Stimulated activated CD4-positive, alpha-beta T cell treated with anti-CD3 and anti-CD28 coated beads, Interleukin-1b, Interleukin-23, amount 100 ng/mL, for 1 hour (primary cell): ENCODE measurements around the gene CD9.
A peak's percentile ranks its signal among the peaks of the same experiment; 100 is the strongest.

Experiments used
- DNase-seq, 2 donors: peaks; one replicate each; pipeline ENCODE4 v3.0.0-alpha.2; 2020; ENCODE audit warnings: low read depth in 2 of 2

CD9 gene

DNA sequence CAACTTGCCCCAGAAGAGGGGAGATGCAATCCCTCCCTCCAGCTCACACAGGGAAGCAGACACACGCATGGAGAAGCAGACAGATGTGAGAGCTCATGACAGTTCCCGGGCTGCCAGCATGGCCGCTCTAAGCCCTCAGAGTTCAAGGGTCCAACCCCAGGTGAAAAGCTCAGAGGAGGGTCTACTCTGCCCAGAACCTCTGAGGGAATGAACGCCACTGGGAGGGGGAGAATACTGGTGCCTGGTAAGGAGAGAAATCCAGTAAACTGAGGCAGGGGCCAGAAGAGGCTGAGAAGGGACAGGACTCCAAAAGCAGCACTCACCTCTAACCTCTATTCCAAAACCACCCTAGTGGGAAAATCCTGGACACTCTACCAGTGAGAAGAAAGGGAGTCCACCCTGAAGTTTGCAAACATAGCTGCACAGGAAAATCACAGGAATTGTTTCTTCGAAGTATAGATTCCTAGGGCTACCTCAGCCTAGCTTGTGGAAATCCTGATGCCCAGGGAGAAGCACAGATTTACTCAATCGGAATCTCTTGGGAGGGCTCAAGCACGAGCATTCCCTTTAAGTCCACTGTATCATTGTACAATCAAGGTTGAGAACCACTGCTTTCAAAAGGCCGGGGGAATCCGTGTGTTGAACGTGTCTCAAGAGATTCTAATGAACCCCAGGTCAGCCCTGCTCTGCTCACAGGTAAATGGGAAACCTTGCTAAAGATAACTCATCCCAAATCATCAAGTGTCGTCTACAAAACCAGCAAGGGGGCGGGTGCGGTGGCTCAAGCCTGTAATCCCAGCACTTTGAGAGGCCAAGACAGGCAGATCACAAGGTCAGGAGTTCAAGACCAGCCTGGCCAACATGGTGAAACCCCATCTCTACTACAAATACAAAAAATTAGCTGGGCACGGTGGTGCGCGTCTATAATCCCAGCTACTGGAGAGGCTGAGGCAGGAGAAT is 76.0 kb downstream of the CD9 start:
- DNase-seq = no peak

- DNase-seq = no peak
Measured at GRCh38 chr12:6276956-6277620, 76.9 kb downstream of the CD9 start.

GRCh38 chr12:6277982-6278438 is 77.8 kb downstream of the CD9 start:
- peak in 1 of 2 donors; percentile 11 for DNase-seq

- peak; percentile 59 to 79 for DNase-seq
Measured at GRCh38 chr12:6278439-6279255, 78.4 kb downstream of the CD9 start.

DNA sequence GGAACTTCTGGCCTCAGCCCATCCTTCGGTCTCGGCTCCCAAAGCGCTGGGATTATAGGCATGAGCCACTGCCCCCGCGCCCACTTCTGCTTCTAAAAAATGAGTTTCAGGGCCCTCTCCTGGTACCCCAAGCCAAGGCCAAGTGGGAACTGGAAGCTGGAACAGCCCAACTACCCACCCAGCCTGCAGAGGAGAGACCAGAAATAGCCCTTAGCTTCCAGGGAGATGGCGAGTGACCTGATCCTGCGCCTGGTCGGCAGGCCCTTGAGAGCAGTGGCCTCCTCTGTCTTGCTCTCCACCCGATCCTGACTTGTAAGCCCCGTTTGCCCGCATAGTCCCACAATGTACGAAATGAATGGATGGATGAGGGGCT is 79.0 kb downstream of the CD9 start:
- no peak for DNase-seq

GRCh38 chr12:6279631-6280030 is 79.4 kb downstream of the CD9 start:
- DNase-seq = no peak

DNA sequence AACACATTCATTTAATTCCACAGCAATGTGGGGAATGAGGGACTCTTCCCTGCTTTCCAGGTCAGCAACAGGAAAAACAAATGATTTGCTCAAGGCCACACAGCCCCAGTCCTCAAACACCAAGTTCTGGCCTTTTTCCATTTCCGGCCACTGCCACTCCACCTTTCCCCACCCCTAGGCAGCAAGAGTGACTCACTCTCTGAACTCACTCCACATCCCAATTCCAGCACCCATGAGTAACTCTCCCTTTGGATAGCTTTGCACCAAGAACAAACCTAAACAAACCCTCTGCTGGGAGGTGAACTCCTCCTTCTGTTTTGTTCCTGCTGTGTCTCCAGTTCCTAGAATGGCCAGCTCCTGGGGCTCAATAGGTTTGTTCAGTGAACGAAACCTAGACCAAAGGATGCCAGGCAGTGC is 79.9 kb downstream of the CD9 start:
- no peak for DNase-seq

DNA sequence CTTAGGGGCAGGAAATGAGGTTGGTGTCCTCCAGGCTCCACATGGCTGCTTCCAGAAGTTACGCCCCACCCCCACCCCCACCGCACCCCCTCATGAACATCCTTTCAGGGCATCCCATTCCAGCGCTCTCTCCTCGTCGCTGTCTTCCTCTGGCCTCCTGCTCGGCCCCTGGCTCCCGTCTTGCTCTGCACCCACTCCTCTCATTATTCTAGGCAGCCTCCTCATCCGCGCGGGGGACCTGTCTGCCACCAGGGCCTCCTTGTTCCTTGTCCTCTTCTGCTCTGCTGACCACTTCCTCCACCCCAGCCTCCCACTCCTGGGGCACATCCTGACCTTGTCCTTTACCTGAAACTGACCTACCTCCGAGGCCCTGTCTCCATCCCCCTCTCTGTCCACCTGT is 80.5 kb downstream of the CD9 start:
- no peak for DNase-seq

DNA sequence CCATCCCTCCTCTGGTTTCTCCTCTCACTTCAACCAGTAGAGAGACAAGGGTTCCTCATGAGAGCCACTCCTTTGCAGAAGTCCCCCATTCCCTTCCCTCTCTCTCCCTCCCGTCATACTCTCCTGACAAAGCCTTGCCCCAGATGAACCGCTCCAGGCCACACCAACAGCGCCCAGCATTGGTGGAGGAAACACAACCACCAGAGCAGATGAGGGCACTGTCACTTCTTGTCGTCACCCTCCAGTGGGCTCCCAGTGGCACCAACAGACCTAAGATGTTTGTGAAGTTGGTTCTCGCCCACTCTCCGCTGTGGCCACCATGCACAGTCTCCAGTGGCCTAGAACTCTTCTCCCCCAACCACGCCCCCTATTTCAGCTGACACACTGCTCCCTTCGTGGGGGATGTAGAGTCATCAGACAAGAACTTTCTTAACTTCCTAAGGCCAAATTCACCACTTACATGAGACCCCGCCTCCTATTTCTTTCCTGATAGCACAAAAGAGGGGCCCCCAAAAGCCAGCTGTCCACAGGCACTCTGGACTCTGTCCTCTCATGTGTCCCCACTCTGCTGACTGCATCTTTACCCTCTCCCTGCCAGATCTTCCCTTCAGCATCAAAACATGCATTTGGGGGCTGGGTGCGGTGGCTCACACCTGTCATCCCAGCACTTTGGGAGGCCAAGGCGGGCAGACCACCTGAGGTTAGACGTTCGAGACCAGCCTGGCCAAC is 81.0 kb downstream of the CD9 start:
- DNase-seq = no peak

DNA sequence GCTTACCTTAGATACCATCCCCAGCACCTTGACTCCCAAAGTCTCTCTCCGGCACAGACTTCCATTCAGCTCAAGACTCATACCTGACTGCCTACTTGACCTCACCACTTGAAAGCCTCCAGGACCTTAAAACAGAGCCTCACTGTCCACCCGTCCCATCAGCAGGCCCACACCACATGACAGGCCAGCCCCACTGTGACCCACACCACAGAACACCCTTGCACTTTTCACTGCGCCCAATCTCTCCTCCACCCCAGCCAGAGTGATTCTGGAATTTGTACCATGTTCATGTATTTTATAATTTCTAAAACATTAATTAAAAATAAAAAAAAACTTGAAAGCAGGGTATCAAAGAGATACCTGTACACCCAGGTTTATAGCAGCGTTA is 82.2 kb downstream of the CD9 start:
- DNase-seq = no peak

DNA sequence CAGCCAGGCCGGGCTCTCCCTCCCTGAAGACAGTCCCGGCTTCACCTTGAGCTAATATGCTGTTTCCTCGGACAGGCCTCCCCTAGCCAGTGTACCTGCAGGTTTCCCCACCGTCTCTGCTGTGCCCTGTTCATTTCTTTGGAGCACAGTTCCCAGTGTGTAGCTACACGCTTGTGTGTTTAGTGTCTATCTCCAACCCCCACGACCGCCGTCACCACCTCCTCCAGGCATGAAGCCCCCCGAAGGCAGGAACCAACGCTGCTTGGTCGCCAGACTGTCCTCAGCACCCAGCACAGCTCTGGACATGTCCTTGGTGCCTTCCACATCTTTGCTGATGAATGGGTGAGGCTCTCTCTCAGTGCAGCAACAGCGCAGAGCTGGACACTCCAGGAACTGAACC is 84.1 kb downstream of the CD9 start:
- DNase-seq = no peak

DNA sequence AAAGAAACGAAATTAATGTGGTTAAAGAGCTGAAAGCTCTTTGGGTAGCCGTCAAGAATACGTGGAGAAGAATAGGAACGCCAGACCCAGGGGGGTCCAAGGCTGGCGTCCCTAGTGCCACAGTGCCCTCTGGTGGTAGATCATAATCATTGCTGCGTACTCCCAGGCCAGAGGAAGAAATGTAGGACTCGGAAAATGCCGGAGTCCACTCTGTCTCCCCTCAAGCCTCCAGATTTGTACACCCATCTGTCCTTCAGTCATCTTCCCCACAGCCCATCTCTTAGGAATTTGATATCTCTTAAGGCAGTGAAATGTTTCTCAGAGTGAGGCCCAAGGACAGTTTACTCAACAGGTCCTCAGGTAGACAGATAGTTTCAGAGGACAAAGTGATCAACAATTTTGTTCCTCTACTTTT is 84.9 kb downstream of the CD9 start:
- DNase-seq = peak; percentile 13 to 19

DNA sequence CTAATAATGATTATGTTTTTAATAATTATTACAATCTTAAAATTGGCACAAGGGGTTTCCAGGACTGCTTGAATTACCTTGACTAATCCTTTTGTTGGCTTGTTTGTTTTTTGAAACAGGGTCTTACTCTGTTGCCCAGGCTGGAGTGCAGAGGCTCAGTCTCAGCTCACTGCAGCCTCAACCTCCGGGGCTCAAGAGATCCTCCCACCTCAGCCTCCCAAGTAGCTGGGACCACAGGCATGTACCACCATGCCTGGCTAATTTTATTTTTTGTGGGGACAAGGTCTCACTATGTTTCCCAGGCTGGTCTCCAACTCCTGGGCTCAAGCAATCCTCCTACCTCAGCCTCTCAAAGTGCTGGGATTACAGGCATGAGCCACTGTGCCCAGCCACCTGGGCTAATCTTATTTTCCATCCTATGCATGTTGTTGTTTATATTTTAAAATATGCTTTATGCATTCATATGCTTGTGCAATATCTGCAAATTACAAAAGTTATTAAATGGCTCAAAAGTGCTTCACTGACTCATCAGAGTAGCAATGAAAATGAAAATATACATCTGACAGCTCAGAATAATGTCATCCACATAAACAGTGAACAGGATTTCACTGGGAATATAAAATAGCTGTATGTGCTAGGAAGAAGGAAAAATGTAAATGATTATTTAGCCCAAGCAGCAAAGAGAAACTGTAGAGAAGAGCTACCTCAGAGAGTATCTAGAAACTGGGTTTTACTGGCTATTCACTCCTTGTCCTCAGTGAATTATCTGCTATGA is 85.5 kb downstream of the CD9 start:
- no peak for DNase-seq
